H9 (cell line): ENCODE data around the gene SORCS2. TPM values are rescaled to one million over a fixed set of nuclear protein-coding genes. Genes with fewer than 3 reads are reported as not detected.

Source experiments
- DNase-seq: peaks from one replicate; pipeline ENCODE4 v3.0.0-alpha.2; 2017
- H2AFZ ChIP-seq: one replicate; pipeline ENCODE4 v1.6.1; 2013; ENCODE audit warnings: mild to moderate bottlenecking, low read length, control low read depth, moderate library complexity
- H2AK5ac ChIP-seq: 2 replicates; pipeline ENCODE4 v1.6.1; 2013; ENCODE audit warnings: low read length, control low read depth, mixed read lengths; ENCODE audit not compliant: insufficient read length
- H2BK120ac ChIP-seq: one replicate; pipeline ENCODE4 v1.6.1; 2013; ENCODE audit warnings: low read depth, mild to moderate bottlenecking, low read length, control low read depth, inconsistent platforms; ENCODE audit not compliant: poor library complexity, severe bottlenecking
- H2BK12ac ChIP-seq: 2 replicates; pipeline ENCODE4 v1.6.1; 2013; ENCODE audit warnings: low read length, control low read depth, mixed read lengths, low read depth; ENCODE audit not compliant: insufficient read length
- H2BK15ac ChIP-seq: 2 replicates; pipeline ENCODE4 v1.6.1; 2013; ENCODE audit warnings: low read depth, low read length, control low read depth
- H2BK20ac ChIP-seq: one replicate; pipeline ENCODE4 v1.6.1; 2013; ENCODE audit warnings: low read depth, mild to moderate bottlenecking, low read length, control low read depth, inconsistent platforms; ENCODE audit not compliant: poor library complexity, severe bottlenecking
- H2BK5ac ChIP-seq: 2 replicates; pipeline ENCODE4 v1.6.1; 2013; ENCODE audit warnings: low read length, control low read depth, mixed read lengths; ENCODE audit not compliant: insufficient read length
- H3K14ac ChIP-seq: 2 replicates; pipeline ENCODE4 v1.6.1; 2013; ENCODE audit warnings: low read length, control low read depth; ENCODE audit not compliant: insufficient read depth
- H3K18ac ChIP-seq: 2 replicates; pipeline ENCODE4 v1.6.1; 2013; ENCODE audit warnings: low read depth, mild to moderate bottlenecking, mixed read lengths, low read length, control low read depth; ENCODE audit not compliant: insufficient read length
- H3K23ac ChIP-seq: 2 replicates; pipeline ENCODE4 v1.6.1; 2013; ENCODE audit warnings: low read length, control low read depth, mixed read lengths, low read depth; ENCODE audit not compliant: insufficient read length
- H3K23me2 ChIP-seq: 2 replicates; pipeline ENCODE4 v1.6.1; 2013; ENCODE audit warnings: low read depth, mild to moderate bottlenecking, mixed read lengths, low read length, control low read depth; ENCODE audit not compliant: insufficient read length, poor library complexity, severe bottlenecking
- H3K27ac ChIP-seq: 2 replicates; pipeline ENCODE4 v1.5.1; 2013; ENCODE audit warnings: low read length, control low read depth, mixed read lengths, low read depth; ENCODE audit not compliant: insufficient read length
- H3K27me3 ChIP-seq: 2 replicates; pipeline ENCODE4 v1.6.1; 2013; ENCODE audit warnings: low read length, control low read depth, inconsistent platforms; ENCODE audit not compliant: insufficient read depth
- H3K4ac ChIP-seq: 2 replicates; pipeline ENCODE4 v1.6.1; 2013; ENCODE audit warnings: low read depth, mild to moderate bottlenecking, control low read depth, inconsistent platforms, low read length, moderate library complexity
- H3K4me1 ChIP-seq: 2 replicates; pipeline ENCODE4 v1.6.1; 2013; ENCODE audit warnings: low read length, control low read depth, inconsistent platforms; ENCODE audit not compliant: insufficient read depth
- H3K4me2 ChIP-seq: 2 replicates; pipeline ENCODE4 v1.6.1; 2013; ENCODE audit warnings: low read length, control low read depth, mixed read lengths; ENCODE audit not compliant: insufficient read length, insufficient read depth
- H3K56ac ChIP-seq: 2 replicates; pipeline ENCODE4 v1.6.1; 2013; ENCODE audit warnings: low read depth, mild to moderate bottlenecking, mixed read lengths, low read length, control low read depth; ENCODE audit not compliant: insufficient read length
- H3K79me1 ChIP-seq: 2 replicates; pipeline ENCODE4 v1.6.1; 2013; ENCODE audit warnings: low read depth, mild to moderate bottlenecking, moderate library complexity, low read length, control low read depth, inconsistent platforms; ENCODE audit not compliant: insufficient read depth, poor library complexity, severe bottlenecking
- H3K79me2 ChIP-seq: 2 replicates; pipeline ENCODE4 v1.6.1; 2013; ENCODE audit warnings: low read length, control low read depth, inconsistent platforms; ENCODE audit not compliant: insufficient read depth
- H3K9ac ChIP-seq: 2 replicates; pipeline ENCODE4 v1.6.1; 2013; ENCODE audit warnings: low read length, control low read depth, mixed read lengths; ENCODE audit not compliant: insufficient read length; ENCODE audit errors: extremely low read depth
- H3K9me3 ChIP-seq: one replicate; pipeline ENCODE4 v1.6.1; 2013; ENCODE audit warnings: low read depth, low read length, inconsistent platforms; ENCODE audit not compliant: control insufficient read depth
- H3T11ph ChIP-seq: one replicate; pipeline ENCODE4 v1.6.1; 2013; ENCODE audit warnings: mild to moderate bottlenecking, low read length, control low read depth, inconsistent platforms
- H4K20me1 ChIP-seq: one replicate; pipeline ENCODE4 v1.6.1; 2013; ENCODE audit not compliant: control insufficient read depth, insufficient read length, insufficient read depth
- H4K5ac ChIP-seq: 2 replicates; pipeline ENCODE4 v1.6.1; 2013; ENCODE audit warnings: low read depth, mild to moderate bottlenecking, mixed read lengths, low read length, control low read depth; ENCODE audit not compliant: insufficient read length
- H4K8ac ChIP-seq: replicated peaks from 2 replicates; pipeline ENCODE4 v1.6.1; 2013; ENCODE audit warnings: low read length, control low read depth, mixed read lengths, low read depth; ENCODE audit not compliant: insufficient read length
- H4K91ac ChIP-seq: 2 replicates; pipeline ENCODE4 v1.6.1; 2013; ENCODE audit warnings: low read depth, mild to moderate bottlenecking, moderate library complexity, mixed read lengths, low read length, control low read depth; ENCODE audit not compliant: insufficient read length
- H3K27ac Mint-ChIP-seq, 3 experiments: 2 replicates in 2 of 3; 3 replicates in 1 of 3; pipeline ENCODE4 v1.8.0; 2020 to 2021; ENCODE audit warnings: mixed read lengths in 3 of 3, mild to moderate bottlenecking in 1 of 3, moderate library complexity in 1 of 3
- H3K27me3 Mint-ChIP-seq: 2 replicates; pipeline ENCODE4 v1.8.0; 2021; ENCODE audit warnings: low read depth, mild to moderate bottlenecking, moderate library complexity, mixed read lengths
- H3K36me3 Mint-ChIP-seq, 3 experiments: 2 replicates in 2 of 3; 3 replicates in 1 of 3; pipeline ENCODE4 v1.8.0; 2020 to 2021; ENCODE audit warnings: low read depth in 3 of 3, mixed read lengths in 3 of 3; ENCODE audit not compliant: insufficient read depth in 1 of 3
- H3K4me1 Mint-ChIP-seq, 2 experiments: 2 replicates each; pipeline ENCODE4 v1.8.0; 2020; ENCODE audit warnings: mixed read lengths in 2 of 2
- H3K4me3 Mint-ChIP-seq, 2 experiments: 2 replicates in 1 of 2; 3 replicates in 1 of 2; pipeline ENCODE4 v1.8.0; 2020 to 2021; ENCODE audit warnings: mild to moderate bottlenecking in 2 of 2, mixed read lengths in 2 of 2, moderate library complexity in 1 of 2
- H3K9me3 Mint-ChIP-seq, 2 experiments: 2 replicates in 1 of 2; 3 replicates in 1 of 2; pipeline ENCODE4 v1.8.0; 2020; ENCODE audit warnings: mild to moderate bottlenecking in 2 of 2, mixed read lengths in 2 of 2, moderate library complexity in 1 of 2
- WGBS: extraction: QIAGEN DNeasy Blood & Tissue Kit; methylation state at CpG from one replicate; pipeline ENCODE4 v1.1.7; 2013; ENCODE audit warnings: missing lambda C conversion rate, low lambda C conversion rate, mixed read lengths; ENCODE audit not compliant: insufficient read length; ENCODE audit errors: extremely low coverage; 5-methylcytosine and 5-hydroxymethylcytosine counted together
- total RNA-seq: library from RNA; stranded (reverse); gene quantifications from 2 replicates; pipeline ENCODE4 v1.2.1, GENCODE V29; 2021
- TF ChIP-seq, protein P1 (sequence below): fragments of 200-600 bp; sonication (generic); conservative IDR thresholded peaks from 3 replicates; pipeline ENCODE4 v1.8.0; 2021; ENCODE audit warnings: antibody characterized with exemption, mild to moderate bottlenecking

The SORCS2 gene
- total RNA-seq, 1 experiment from 2014 or later: 0.57 TPM

- H3K9me3 ChIP-seq: no peaks in the 10 kb centered on the region
- no peak overlapping the region for H4K8ac ChIP-seq
- no peaks in the 10 kb centered on the region for H3K4me1 ChIP-seq
- no peak overlapping the region for H3K23ac ChIP-seq
- H3K79me2 ChIP-seq: no peaks in the 10 kb centered on the region
- H2AK5ac ChIP-seq: no peak overlapping the region
- Mint-ChIP-seq H3K9me3 (no peaks in the 10 kb centered on the region; a peak in 1 of 5 replicates), H3K36me3 (no peaks in the 10 kb centered on the region; a peak in 1 of 7 replicates), H3K4me3 (no peak overlapping the region; a peak in 1 of 5 replicates), H3K4me1 (peaks cover 12 to 14% of the 10 kb centered on the region in 2 experiments), H3K27ac (no peak overlapping the region; a peak in 1 of 7 replicates), H3K27me3 (peaks cover 14% of the 10 kb centered on the region)
- no peak overlapping the region for H2AFZ ChIP-seq
- H3K23me2 ChIP-seq: no peaks in the 10 kb centered on the region
- no peak overlapping the region for H2BK12ac ChIP-seq
- no peak overlapping the region for H3K4me2 ChIP-seq
- H2BK20ac ChIP-seq: no peak overlapping the region
- H2BK15ac ChIP-seq: no peak overlapping the region
- H3K27me3 ChIP-seq: no peaks in the 10 kb centered on the region
- no peak overlapping the region for H4K5ac ChIP-seq
- no peak overlapping the region for H3K9ac ChIP-seq
- H3K27ac ChIP-seq: no peak overlapping the region
- H3T11ph ChIP-seq: no peak overlapping the region
- H3K14ac ChIP-seq: no peak overlapping the region
- no peaks in the 10 kb centered on the region for H3K79me1 ChIP-seq
- WGBS: no CpG with 5 or more reads among the region's 11 CpGs
- no peak overlapping the region for H2BK120ac ChIP-seq
- H4K20me1 ChIP-seq: peaks cover 3% of the 10 kb centered on the region
- H3K18ac ChIP-seq: no peak overlapping the region
- no peak for DNase-seq
- no peak overlapping the region for H3K56ac ChIP-seq
- no peak overlapping the region for H4K91ac ChIP-seq
- no peak overlapping the region for H3K4ac ChIP-seq
- no peak overlapping the region for H2BK5ac ChIP-seq
- TF ChIP-seq, protein P1, sequence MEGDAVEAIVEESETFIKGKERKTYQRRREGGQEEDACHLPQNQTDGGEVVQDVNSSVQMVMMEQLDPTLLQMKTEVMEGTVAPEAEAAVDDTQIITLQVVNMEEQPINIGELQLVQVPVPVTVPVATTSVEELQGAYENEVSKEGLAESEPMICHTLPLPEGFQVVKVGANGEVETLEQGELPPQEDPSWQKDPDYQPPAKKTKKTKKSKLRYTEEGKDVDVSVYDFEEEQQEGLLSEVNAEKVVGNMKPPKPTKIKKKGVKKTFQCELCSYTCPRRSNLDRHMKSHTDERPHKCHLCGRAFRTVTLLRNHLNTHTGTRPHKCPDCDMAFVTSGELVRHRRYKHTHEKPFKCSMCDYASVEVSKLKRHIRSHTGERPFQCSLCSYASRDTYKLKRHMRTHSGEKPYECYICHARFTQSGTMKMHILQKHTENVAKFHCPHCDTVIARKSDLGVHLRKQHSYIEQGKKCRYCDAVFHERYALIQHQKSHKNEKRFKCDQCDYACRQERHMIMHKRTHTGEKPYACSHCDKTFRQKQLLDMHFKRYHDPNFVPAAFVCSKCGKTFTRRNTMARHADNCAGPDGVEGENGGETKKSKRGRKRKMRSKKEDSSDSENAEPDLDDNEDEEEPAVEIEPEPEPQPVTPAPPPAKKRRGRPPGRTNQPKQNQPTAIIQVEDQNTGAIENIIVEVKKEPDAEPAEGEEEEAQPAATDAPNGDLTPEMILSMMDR: no peak
Measured at GRCh38 chr4:7264694-7265093, 72.4 kb downstream of the SORCS2 start.
